ENCODE results near the gene ASB6. TPM values are rescaled to one million over a fixed set of nuclear protein-coding genes. Genes with fewer than 3 reads are reported as not detected.
"Not testable (repeated sequence)": the region's sequence is repeated elsewhere in the genome, so short reads cannot be mapped to it uniquely, and the experiment has no call there.

ASB6 gene
- total RNA-seq, 1 donor from 2014 or later: 18.6 TPM

GRCh38 chr9:129669946-129670345, 28.0 kb upstream of the ASB6 start:
- DNase-seq (ENCODE audit: low spot score) (no peak), ATAC-seq (no peak)
- intact Hi-C loops (cut with DNase I): no loop called here

GRCh38 chr9:129669141-129669718, 27.3 kb upstream of the ASB6 start:
- DNase-seq (ENCODE audit: low spot score) (no peak), ATAC-seq (no peak)
- intact Hi-C loops (cut with DNase I): no loop called here

GRCh38 chr9:129667850-129668249, 25.9 kb upstream of the ASB6 start:
- intact Hi-C loops (cut with DNase I): no loop called here
- ATAC-seq (no peak), DNase-seq (ENCODE audit: low spot score) (no peak)

GRCh38 chr9:129667378-129667777, 25.4 kb upstream of the ASB6 start:
- ATAC-seq: no peak
- DNase-seq (ENCODE audit: low spot score): no peak
- intact Hi-C loops (cut with DNase I): no loop called here

- ATAC-seq (peak; percentile 43), DNase-seq (ENCODE audit: low spot score) (no peak)
- intact Hi-C loops (cut with DNase I): no loop called here
Measured at GRCh38 chr9:129666575-129666974, 24.6 kb upstream of the ASB6 start.

GRCh38 chr9:129665814-129666520, 24.0 kb upstream of the ASB6 start:
- DNase-seq (ENCODE audit: low spot score) (no peak), ATAC-seq (no peak)
- intact Hi-C loops (cut with DNase I): no loop called here

GRCh38 chr9:129665389-129665775, 23.4 kb upstream of the ASB6 start, which contains the start of gene PRRX2:
PRRX2 (plus strand) TSS chr9:129665647; CDS start chr9:129665868, 221 bp downstream.
- ATAC-seq: peak; percentile 63
- no peak for DNase-seq (ENCODE audit: low spot score)
- intact Hi-C loops (cut with DNase I): no loop called here

GRCh38 chr9:129664746-129665388, 22.9 kb upstream of the ASB6 start:
- DNase-seq (ENCODE audit: low spot score) (no peak), ATAC-seq (peak; percentile 64)
- intact Hi-C loops (cut with DNase I): no loop called here

- intact Hi-C loops (cut with DNase I); ATAC-seq; DNase-seq (ENCODE audit: low spot score): not testable (repeated sequence)
Measured at GRCh38 chr9:129662239-129662638, 20.3 kb upstream of the ASB6 start.

GRCh38 chr9:129661029-129661428, 19.1 kb upstream of the ASB6 start:
- intact Hi-C loops (cut with DNase I): no loop called here
- DNase-seq (ENCODE audit: low spot score) (no peak), ATAC-seq (no peak)

GRCh38 chr9:129656795-129657390, 14.9 kb upstream of the ASB6 start:
- DNase-seq (ENCODE audit: low spot score): no peak
- intact Hi-C loops (cut with DNase I): no loop called here
- ATAC-seq: no peak

GRCh38 chr9:129655696-129656095, 13.7 kb upstream of the ASB6 start:
- DNase-seq (ENCODE audit: low spot score) (no peak), ATAC-seq (no peak)
- intact Hi-C loops (cut with DNase I): no loop called here

GRCh38 chr9:129655154-129655553, 13.2 kb upstream of the ASB6 start:
- ATAC-seq (no peak), DNase-seq (ENCODE audit: low spot score) (no peak)
- intact Hi-C loops (cut with DNase I): no loop called here

- ATAC-seq (no peak), DNase-seq (ENCODE audit: low spot score) (no peak)
- intact Hi-C loops (cut with DNase I): no loop called here
Measured at GRCh38 chr9:129654554-129655040, 12.6 kb upstream of the ASB6 start.

- DNase-seq (ENCODE audit: low spot score) (no peak), ATAC-seq (no peak)
- intact Hi-C loops (cut with DNase I): no loop called here
Measured at GRCh38 chr9:129653823-129654553, 12.0 kb upstream of the ASB6 start.

- intact Hi-C loops (cut with DNase I): no loop called here
- no peak for DNase-seq (ENCODE audit: low spot score)
- ATAC-seq: no peak
Measured at GRCh38 chr9:129650680-129651235, 8.8 kb upstream of the ASB6 start.

GRCh38 chr9:129649726-129650679, 8.1 kb upstream of the ASB6 start:
- intact Hi-C loops (cut with DNase I): no loop called here
- ATAC-seq (no peak), DNase-seq (ENCODE audit: low spot score) (no peak)

GRCh38 chr9:129648764-129649115, 6.8 kb upstream of the ASB6 start:
- ATAC-seq (no peak), DNase-seq (ENCODE audit: low spot score) (no peak)
- intact Hi-C loops (cut with DNase I): no loop called here

All from sciatic nerve (tissue), 2 donors.